ENCODE data around the gene UNC93A.
"Not testable (repeated sequence)": the region's sequence is repeated elsewhere in the genome, so short reads cannot be mapped to it uniquely, and the experiment has no call there.

Gene UNC93A

DNA sequence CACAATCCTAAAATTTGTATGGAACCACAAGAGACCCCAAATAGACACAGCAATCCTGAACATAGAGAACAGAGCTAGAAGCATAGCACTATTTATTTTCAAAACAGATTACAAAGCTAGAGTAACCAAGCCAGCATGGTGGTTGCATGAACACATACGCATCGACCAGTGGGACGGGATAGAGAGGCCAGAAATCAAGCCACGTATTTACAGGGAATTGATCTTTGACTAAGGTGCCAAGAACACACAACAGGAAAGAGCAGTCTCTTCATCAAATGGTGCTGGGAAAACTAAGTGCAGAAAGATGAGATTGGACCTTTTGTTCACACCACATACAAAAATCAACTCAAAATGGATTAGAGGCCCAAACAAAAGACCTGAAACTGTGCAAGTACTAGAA is 54.8 kb downstream of the UNC93A start:
- no peak for ATAC-seq

GRCh38 chr6:167347226-167347625 is 56.1 kb downstream of the UNC93A start:
- ATAC-seq = no peak

DNA sequence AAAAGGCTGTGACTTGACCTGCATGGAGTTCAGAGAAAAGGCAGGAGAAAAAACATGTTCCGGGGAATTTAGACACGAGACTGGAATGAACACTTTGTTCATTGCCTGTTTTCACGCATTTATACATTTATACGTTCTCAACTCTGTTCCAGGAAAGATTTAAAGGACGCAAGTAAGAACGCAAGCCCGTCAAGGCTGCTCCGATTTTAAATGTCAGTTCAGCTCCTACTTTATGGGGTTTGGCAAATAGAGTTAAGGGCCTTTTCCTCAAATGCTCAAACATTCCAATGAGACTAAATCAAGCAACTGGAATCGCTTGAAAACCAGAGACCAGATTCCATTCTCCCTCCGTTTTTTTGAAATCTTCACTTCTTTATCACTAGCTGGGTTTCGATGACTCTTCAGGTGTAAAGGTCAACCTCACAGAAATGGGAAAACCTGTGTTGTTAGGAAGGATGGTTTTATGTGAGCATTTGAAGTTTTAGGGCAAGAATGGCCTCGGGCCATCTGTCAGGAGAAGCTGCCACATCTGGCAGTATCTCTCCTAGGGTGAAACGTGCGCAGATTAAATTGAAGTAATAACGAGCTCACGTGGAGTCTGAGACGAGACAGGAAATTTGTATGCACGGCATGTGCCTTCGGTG is 58.6 kb downstream of the UNC93A start:
- ATAC-seq = no peak

DNA sequence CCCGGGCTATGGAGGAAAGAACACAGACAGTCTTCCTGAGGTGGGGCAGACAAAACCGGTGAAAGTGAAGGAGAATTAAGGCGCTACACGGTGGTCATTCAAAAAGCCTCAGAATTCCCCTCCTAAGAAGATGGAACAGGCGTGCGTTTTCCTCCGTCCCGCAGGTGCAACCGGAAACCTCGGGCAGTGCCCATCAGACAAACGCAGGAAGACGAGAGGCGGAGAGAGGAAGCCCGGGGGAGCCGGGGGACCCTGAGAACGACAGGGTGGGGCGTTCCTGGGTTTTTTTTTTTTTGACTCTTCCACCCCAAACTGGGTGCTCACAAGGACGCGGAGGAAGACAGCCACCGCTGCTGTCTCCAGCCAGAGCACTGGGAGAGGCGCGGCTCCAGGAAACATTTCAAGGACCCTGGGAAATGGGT is 59.2 kb downstream of the UNC93A start:
- ATAC-seq = no peak

DNA sequence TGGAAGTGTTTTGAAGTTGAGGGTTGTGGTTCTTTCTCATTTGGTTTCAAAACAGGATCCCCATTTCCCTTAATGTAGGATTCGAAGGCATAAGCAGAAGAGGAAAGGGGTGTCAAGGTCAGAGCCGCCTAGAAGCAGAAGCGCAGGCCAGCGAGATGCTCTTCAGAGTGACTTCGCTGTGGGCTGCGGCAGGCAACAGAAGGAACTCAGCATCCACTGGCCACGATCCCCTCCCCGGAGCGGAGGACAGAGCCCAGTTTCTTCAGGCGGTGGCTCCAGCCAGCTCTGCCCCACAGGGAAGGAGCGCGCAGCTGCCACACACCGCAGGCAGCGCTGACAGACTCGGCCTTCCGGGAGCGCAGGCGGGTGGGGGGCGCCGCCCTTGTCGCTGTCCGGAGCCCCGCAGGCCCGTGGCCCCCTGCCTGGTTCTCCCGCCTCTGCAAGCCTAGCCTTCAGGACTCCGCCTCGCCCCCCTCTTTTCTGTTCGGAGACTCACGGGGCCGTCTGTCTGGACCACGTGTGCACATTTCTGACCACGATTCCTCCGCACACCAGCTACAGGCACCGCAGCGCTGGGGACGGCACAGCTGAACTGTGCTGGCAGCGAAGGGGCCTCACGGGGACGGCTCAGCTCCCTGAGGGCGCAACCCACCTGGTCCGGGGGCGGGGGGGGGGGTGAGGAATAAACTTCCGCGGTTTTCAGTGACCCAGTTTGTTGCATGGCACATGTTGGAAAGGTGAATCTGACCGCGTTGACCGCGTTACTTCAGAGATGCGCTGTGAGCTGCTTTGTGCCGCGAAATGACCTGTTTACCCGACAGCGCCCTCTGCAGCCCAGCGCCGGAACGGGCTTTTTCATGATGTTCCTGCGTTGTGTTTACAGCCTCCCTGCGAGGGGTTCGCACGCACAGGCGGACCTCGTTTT is 59.9 kb downstream of the UNC93A start:
- ATAC-seq = peak; percentile 73 to 77

DNA sequence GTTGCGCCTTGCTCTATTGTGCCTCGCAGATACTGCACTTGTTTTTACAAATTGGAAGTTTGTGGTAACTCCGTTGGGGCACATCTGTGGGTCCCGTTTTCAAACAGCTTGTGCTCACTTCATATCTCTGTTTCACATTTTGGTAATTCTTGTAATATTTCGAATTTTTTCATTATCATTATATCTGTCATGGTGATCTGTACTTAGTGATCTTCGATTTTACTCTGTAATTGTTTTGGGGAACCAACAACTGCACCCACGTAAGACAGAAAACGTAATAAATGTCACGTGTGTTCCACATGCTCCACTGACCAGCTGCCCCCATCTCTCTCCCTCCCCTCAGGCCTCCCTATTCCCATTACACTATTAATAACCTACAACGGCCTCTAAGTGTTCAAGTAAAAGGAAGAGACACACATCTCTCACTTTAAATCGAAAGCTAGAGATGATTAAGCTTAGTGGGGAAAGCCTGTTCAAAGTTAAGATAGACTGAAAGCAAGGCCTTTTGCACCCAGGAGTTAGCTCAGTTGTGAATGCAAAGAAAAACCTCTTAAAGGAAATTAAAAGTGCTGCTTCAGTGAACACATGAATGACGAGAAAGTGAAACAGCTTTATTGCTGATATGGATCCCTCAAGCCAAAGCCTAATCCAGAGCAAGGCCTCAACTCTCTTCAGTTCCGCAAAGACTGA is 60.7 kb downstream of the UNC93A start:
- ATAC-seq = peak; percentile 19 to 36

- no peak for ATAC-seq
Observed at GRCh38 chr6:167356874-167357273, 65.8 kb downstream of the UNC93A start.

DNA sequence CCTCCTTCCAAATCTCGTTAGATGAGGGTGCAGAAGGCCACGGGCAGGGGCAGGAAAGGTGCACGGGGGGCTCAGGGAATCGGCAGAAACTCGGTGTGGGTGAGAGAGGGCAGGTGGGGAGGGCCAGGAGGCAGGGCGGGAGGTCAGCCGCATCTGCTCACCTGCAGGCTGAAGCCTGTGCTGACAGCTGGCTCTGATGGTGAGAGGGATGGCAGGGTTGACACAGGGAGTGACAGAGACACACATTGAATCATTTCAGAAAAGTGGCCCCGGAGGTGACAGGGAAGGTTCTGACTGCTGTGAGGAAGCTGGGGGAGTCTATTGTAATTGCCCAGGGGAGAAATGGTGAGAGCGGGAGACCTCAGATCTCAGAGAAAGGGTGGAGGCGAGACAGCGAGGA is 67.3 kb downstream of the UNC93A start:
- ATAC-seq = not testable (repeated sequence)

- not testable (repeated sequence) for ATAC-seq
Observed at GRCh38 chr6:167361170-167361569, 70.1 kb downstream of the UNC93A start.
